ENCODE results near the gene USP47. TPM values are rescaled to one million over a fixed set of nuclear protein-coding genes. Genes with fewer than 3 reads are reported as not detected.

USP47 gene
- total and polyA plus RNA-seq, 5 experiments from 2014 or later = 38.2 to 77.0 (median 54.3) TPM

DNA sequence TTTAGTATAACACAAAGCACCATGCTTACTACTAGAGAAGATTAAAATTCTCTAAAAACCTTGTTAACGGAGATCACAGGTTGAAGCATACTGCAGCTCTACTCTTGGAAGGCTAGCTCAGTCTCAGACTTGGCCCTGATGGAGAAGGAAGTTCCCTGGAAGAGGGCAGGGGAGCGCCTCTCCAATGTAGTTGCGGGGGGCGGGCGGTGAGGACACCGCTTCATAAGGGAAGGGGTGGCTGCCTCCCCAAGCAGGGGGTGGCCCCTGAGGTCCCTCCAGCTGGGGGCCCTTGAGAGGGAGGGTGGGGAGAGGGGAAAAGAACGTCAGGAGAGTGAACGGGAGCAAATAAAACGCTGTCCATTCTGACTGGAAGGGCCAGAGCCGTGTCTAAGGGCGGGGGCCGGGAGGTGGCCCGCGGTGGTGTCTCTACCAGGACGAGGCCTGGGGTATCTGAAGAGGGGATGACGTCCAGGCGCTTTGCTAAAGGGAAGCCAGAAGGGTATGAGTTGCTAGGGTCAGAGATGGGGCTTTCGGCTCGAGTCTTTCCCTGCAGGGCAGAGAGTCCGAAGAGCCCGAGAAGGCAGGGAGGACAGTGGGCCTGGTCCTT, 553 bp upstream of the USP47 start:
- H3K4me1 Mint-ChIP-seq = peaks cover 3 to 19% (median 8%) of the 10 kb centered on the region in 4 donors
- ATAC-seq (peak in 1 of 2 donors; percentile 1), DNase-seq (peak in 3 of 10 donors; percentile 3 to 15 (median 12))
- no peak overlapping the region for H3K4me3 Mint-ChIP-seq
- peaks cover 4 to 16% (median 7%) of the 10 kb centered on the region in 5 donors for H3K27me3 Mint-ChIP-seq
- H3K36me3 Mint-ChIP-seq = peaks cover 0 to 4% (median 3%) of the 10 kb centered on the region in 3 donors
- H3K27ac Mint-ChIP-seq = no peak overlapping the region
- POLR2A ChIA-PET = interaction anchor here (0.7 to 6.4 kb wide), 10 partner anchors 15 to 1033 kb away, joined by 3 to 47 read pairs (median 4); partner anchors contain the start of gene EIF4G2
- no peaks in the 10 kb centered on the region for H3K9me3 Mint-ChIP-seq

- no peaks in the 10 kb centered on the region for H3K36me3 Mint-ChIP-seq
- H3K4me3 Mint-ChIP-seq = no peak overlapping the region
- peaks cover 0 to 13% (median 7%) of the 10 kb centered on the region in 5 donors for H3K27me3 Mint-ChIP-seq
- no peak overlapping the region for H3K27ac Mint-ChIP-seq
- ATAC-seq (peak; percentile 64 to 67), DNase-seq (peak in 9 of 10 donors; percentile 43 to 80 (median 63))
- H3K4me1 Mint-ChIP-seq = peaks cover 3 to 30% (median 11%) of the 10 kb centered on the region in 4 donors
- POLR2A ChIA-PET = interaction anchor here (0.7 to 6.4 kb wide), 12 partner anchors 13 to 1621 kb away, joined by 3 to 47 read pairs (median 4); partner anchors contain the start of genes BTBD10, EIF4G2 and ZBED5
- H3K9me3 Mint-ChIP-seq = no peaks in the 10 kb centered on the region
These were observed 743 bp downstream of the USP47 start for GRCh38 chr11:11842421-11843008.

DNA sequence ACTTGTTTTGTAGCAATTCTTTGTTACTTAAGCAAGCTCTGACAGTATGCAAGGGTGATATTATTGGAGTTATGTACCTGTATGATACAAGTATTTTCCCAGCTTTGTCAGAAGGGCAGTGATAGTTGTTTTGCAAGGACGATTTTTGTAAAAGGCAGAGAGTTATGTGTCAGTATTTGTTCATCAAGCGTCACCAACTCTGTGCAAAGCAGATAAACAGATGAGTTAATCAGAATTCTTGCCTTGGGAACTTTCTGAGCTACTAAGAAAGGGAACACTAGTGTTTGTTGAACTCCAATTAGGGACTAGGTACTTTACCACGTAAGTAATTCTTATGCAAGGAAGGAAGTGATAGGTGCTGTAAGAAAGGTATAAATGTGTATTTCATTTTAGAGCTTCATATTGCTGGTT, 1.4 kb downstream of the USP47 start:
- Mint-ChIP-seq H3K27ac (no peak overlapping the region), H3K4me3 (no peak overlapping the region), H3K4me1 (peaks cover 5 to 35% (median 12%) of the 10 kb centered on the region in 4 donors), H3K36me3 (no peaks in the 10 kb centered on the region), H3K27me3 (peaks cover 0 to 11% (median 7%) of the 10 kb centered on the region in 5 donors), H3K9me3 (no peaks in the 10 kb centered on the region)
- peak; percentile 15 to 29 for ATAC-seq
- DNase-seq = peak in 3 of 10 donors; percentile 57 to 63 (median 58)
- POLR2A ChIA-PET = interaction anchor here (0.6 to 6.4 kb wide), 7 partner anchors 13 to 1035 kb away, joined by 3 to 47 read pairs (median 4); partner anchors contain the start of genes EIF4G2 and ZBED5

DNA sequence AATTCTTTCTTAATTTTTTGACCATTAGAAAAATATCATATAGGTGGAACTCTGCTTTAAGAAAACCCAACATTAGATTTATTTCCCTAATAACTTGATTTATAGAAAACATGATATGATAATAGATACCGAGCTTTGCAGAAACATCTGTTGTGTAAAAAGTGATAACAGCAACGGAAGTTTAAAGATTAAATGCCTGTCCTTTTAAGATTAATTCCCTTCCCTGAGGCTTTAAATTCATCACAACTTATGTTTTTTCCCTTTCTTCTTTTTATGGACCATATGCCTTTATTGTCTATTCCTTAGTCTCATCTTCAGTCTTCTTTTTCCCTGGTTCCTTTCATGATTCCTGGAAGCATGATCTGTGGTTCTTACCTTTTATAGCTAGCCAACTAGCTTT, 1.9 kb downstream of the USP47 start:
- H3K27ac Mint-ChIP-seq = no peak overlapping the region
- ATAC-seq (no peak), DNase-seq (no peak)
- no peaks in the 10 kb centered on the region for H3K9me3 Mint-ChIP-seq
- peaks cover 5 to 39% (median 14%) of the 10 kb centered on the region in 4 donors for H3K4me1 Mint-ChIP-seq
- POLR2A ChIA-PET = interaction anchor here (0.6 to 6.4 kb wide), 4 partner anchors 12 to 1035 kb away, joined by 4 to 47 read pairs (median 22); partner anchors contain the start of gene EIF4G2
- H3K4me3 Mint-ChIP-seq = no peak overlapping the region
- H3K36me3 Mint-ChIP-seq = no peaks in the 10 kb centered on the region
- peaks cover 0 to 7% (median 4%) of the 10 kb centered on the region in 5 donors for H3K27me3 Mint-ChIP-seq

DNA sequence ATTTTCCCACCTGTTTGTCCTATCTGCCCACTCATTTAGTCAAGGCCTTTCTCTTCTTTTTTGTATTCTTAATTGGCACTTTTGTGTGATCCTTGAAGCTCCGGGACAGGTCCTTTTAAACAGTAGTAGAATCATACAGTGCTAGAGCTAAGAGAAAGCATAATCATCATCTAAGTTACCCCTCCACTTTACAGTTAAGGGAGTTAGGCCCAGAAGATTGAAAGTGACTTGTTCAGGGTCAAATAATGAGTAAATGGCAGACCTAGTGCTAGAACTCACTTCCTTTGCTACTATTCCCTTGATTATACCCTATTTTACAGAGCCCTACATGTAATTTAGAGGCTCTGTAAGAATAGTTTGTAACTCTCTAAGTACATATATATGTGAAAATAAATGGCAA, 2.5 kb downstream of the USP47 start:
- peaks cover 11 to 46% (median 19%) of the 10 kb centered on the region in 4 donors for H3K4me1 Mint-ChIP-seq
- POLR2A ChIA-PET = interaction anchor here (0.6 to 6.4 kb wide), 4 partner anchors 12 to 1036 kb away, joined by 4 to 47 read pairs (median 22); partner anchors contain the start of gene EIF4G2
- no peaks in the 10 kb centered on the region for H3K9me3 Mint-ChIP-seq
- H3K27me3 Mint-ChIP-seq = peaks cover 0 to under 1% (median 0%) of the 10 kb centered on the region in 5 donors
- H3K36me3 Mint-ChIP-seq = no peaks in the 10 kb centered on the region
- DNase-seq = no peak
- ATAC-seq = no peak
- H3K27ac Mint-ChIP-seq = peak overlapping the region in 1 of 10 donors; percentile 92
- no peak overlapping the region for H3K4me3 Mint-ChIP-seq

- H3K27ac Mint-ChIP-seq = peak overlapping the region in 5 of 10 donors; percentile 70 to 92 (median 87)
- no peak for ATAC-seq
These were observed 3.3 kb downstream of the USP47 start for GRCh38 chr11:11845071-11845470.

DNA sequence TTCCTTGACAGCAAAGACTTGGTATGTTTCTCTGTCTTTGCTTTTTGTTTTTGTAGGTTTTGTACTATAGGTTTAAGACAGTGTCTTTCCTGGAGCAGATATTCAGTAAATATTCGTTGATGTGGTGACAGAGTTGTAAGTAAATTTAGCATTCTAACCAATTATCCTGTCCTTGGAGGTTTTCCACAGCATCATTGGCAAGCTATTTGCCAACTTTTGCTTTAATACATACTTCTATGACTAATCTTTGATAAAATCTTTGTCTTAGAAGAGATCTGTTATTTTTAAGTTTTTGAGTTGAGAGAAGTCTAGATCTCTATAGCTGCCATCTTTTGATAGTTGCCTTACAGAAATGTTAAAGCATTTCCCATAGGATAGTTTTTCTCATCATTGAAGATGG, 3.8 kb downstream of the USP47 start:
- peak overlapping the region in 5 of 10 donors; percentile 70 to 92 (median 81) for H3K27ac Mint-ChIP-seq
- DNase-seq = no peak
- POLR2A ChIA-PET = interaction anchor here (1.2 to 6.4 kb wide), 2 partner anchors 10 to 1036 kb away, joined by 4 to 47 read pairs; partner anchors contain the start of gene EIF4G2

More at GRCh38 chr11:11845071-11845470, 3.3 kb downstream of the USP47 start:
- DNase-seq = no peak
- POLR2A ChIA-PET = interaction anchor here (1.2 to 6.4 kb wide), 2 partner anchors 11 to 1036 kb away, joined by 4 to 47 read pairs; partner anchors contain the start of gene EIF4G2
- no peaks in the 10 kb centered on the region for H3K27me3 Mint-ChIP-seq
- no peaks in the 10 kb centered on the region for H3K9me3 Mint-ChIP-seq
- no peak overlapping the region for H3K4me3 Mint-ChIP-seq
- H3K36me3 Mint-ChIP-seq = no peaks in the 10 kb centered on the region
- peaks cover 19 to 53% (median 27%) of the 10 kb centered on the region in 4 donors for H3K4me1 Mint-ChIP-seq

DNA sequence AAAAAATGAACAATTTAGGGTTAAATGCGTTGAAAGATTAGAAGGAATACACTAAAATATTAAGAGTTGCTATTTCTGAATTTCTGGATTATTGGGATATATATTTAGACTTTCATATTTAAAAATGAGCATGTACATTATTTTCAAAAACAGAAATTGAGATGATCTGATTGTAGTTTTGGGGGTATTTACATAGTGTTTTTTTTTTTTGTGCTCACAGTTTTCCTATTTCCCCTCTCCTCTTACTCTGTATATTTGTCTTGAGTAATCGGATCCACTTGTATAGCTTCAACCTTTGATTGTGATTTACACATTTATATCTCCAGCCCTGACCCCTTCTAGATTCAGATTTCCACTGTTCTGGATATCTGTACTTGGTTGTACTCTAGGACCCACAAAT, 5.3 kb downstream of the USP47 start:
- Mint-ChIP-seq H3K4me3 (peak overlapping the region in 7 of 10 donors; percentile 1 to 54 (median 23)), H3K4me1 (peaks cover 33 to 69% (median 39%) of the 10 kb centered on the region in 4 donors), H3K27ac (peak overlapping the region in 9 of 10 donors; percentile 0 to 86 (median 53)), H3K36me3 (peaks cover 0 to 5% (median 0%) of the 10 kb centered on the region in 3 donors), H3K27me3 (no peaks in the 10 kb centered on the region), H3K9me3 (no peaks in the 10 kb centered on the region)
- ATAC-seq = no peak
- POLR2A ChIA-PET = no interaction called here
- DNase-seq = no peak

More for the DNA sequence above, 3.8 kb downstream of the USP47 start:
- H3K9me3 Mint-ChIP-seq = no peaks in the 10 kb centered on the region
- ATAC-seq = no peak
- H3K36me3 Mint-ChIP-seq = no peaks in the 10 kb centered on the region
- H3K27me3 Mint-ChIP-seq = no peaks in the 10 kb centered on the region
- no peak overlapping the region for H3K4me3 Mint-ChIP-seq
- peaks cover 24 to 58% (median 30%) of the 10 kb centered on the region in 4 donors for H3K4me1 Mint-ChIP-seq

GRCh38 chr11:11848891-11849746, 7.3 kb downstream of the USP47 start:
- H3K9me3 Mint-ChIP-seq = no peaks in the 10 kb centered on the region
- DNase-seq (peak; percentile 36 to 81 (median 63)), ATAC-seq (peak; percentile 86 to 96)
- peak overlapping the region; percentile 19 to 76 (median 50) for H3K4me3 Mint-ChIP-seq
- H3K36me3 Mint-ChIP-seq = peaks cover 0 to 5% (median 0%) of the 10 kb centered on the region in 3 donors
- H3K27ac Mint-ChIP-seq = peak overlapping the region in 9 of 10 donors; percentile 14 to 88 (median 80)
- POLR2A ChIA-PET = interaction anchor here (0.8 kb wide), 1 partner anchor 27 kb away, joined by 3 read pairs; no protein-coding TSS in a partner anchor
- H3K4me1 Mint-ChIP-seq = peaks cover 49 to 86% (median 53%) of the 10 kb centered on the region in 4 donors
- no peaks in the 10 kb centered on the region for H3K27me3 Mint-ChIP-seq

DNA sequence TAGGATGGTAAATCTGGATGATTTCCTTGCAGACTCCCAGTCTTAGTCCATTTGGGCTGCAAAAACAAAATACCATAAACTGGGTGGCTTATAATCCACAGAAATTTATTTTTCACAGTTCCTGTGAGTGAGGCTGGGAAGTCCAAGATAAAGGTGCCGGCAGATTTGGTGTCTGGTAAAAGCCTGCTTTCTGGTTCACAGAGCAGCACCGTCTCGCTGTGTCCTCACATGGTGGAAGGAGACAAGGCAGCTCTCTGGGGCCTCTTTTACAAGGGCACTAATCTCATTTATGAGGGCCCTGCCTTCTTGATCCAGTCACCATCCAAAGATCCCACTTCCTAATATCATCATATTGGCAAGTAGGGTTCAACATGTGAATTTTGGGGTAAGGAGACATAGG, 8.9 kb downstream of the USP47 start:
- DNase-seq = no peak
- peak overlapping the region in 5 of 10 donors; percentile 27 to 88 (median 76) for H3K27ac Mint-ChIP-seq
- H3K36me3 Mint-ChIP-seq = peaks cover 0 to 5% (median 0%) of the 10 kb centered on the region in 3 donors
- POLR2A ChIA-PET = no interaction called here
- no peaks in the 10 kb centered on the region for H3K9me3 Mint-ChIP-seq
- peaks cover 41 to 85% (median 67%) of the 10 kb centered on the region in 4 donors for H3K4me1 Mint-ChIP-seq
- ATAC-seq = no peak
- no peaks in the 10 kb centered on the region for H3K27me3 Mint-ChIP-seq
- peak overlapping the region in 5 of 10 donors; percentile 50 to 76 (median 55) for H3K4me3 Mint-ChIP-seq

DNA sequence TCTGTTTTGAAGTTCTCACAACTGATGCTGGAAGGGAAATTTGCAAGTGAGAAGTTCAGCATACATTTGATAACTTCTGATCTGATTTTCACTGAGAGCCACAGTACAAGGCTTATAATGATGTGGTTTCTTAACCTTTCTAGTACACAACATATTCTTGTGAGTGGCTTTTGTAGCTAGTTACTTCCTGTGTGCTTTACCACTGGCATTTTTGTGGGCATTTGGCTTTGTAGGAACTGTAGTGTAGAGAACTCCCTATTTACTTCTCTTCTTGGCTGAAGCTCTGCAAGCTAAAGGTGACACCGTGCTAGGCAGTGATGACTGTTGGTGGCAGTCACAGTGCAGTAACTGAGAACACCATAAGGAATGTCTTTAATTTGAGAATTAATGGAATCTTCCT, 14.9 kb downstream of the USP47 start:
- peak overlapping the region; percentile 22 to 80 (median 59) for H3K4me3 Mint-ChIP-seq
- H3K36me3 Mint-ChIP-seq = peaks cover 0 to 4% (median 0%) of the 10 kb centered on the region in 3 donors
- ATAC-seq (peak; percentile 92 to 96), DNase-seq (peak in 6 of 10 donors; percentile 12 to 72 (median 42))
- no peaks in the 10 kb centered on the region for H3K9me3 Mint-ChIP-seq
- H3K4me1 Mint-ChIP-seq = peaks cover 28 to 86% (median 72%) of the 10 kb centered on the region in 4 donors
- H3K27ac Mint-ChIP-seq = peak overlapping the region in 8 of 10 donors; percentile 25 to 90 (median 73)
- no peaks in the 10 kb centered on the region for H3K27me3 Mint-ChIP-seq
- POLR2A ChIA-PET = interaction anchor here (4.6 kb wide), 1 partner anchor 14 kb away, joined by 47 read pairs; the partner anchor contains the start of gene USP47

Data from naive thymus-derived CD8-positive, alpha-beta T cell (primary cell).